Stimulated activated CD4-positive, alpha-beta T cell treated with anti-CD3 and anti-CD28 coated beads, Interleukin-2, amount 100 ng/mL, for 24 hours (primary cell): ENCODE data around the gene OR6S1.
"Not testable (repeated sequence)": the region's sequence is repeated elsewhere in the genome, so short reads cannot be mapped to it uniquely, and the experiment has no call there.

Experiments used
- DNase-seq, 2 donors: peaks; one replicate each; pipeline ENCODE4 v3.0.0-alpha.2; 2020

OR6S1 gene

DNA sequence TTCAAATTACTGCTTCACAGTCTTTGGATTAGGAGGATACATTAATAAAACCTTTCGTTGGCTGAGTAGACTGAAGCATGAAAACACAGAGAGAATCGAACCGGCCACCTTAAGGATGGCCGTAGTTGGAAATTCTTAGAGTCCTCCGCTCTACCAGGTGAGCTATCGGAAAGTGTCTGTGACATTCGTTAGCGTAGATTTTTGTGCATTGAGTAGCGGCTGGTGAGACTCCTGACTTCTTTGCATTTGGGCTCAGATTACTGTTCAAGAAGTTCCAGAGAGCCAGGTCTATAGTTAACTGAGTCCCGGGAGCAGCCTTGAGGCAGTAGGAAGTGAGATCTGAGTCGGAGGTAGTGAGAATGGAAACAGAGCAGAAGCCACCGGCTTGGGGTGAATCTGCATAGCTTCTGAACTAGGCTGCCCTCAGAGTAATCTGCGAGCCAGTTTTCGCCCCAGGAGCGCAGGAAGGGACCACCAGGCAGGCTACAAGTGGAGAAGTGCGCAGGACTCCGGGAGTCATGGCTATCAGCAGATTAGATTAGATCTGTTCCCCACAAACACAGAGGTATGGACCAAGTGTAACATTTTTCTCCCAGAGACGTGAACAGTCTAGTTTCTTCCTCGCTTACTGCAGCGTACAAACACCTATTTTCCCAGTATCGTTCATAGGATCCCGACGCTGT is 11.0 kb downstream of the OR6S1 start:
- DNase-seq: peak; percentile 47 to 61

- no peak for DNase-seq
These were observed 13.2 kb downstream of the OR6S1 start for GRCh38 chr14:20628063-20628854.

DNA sequence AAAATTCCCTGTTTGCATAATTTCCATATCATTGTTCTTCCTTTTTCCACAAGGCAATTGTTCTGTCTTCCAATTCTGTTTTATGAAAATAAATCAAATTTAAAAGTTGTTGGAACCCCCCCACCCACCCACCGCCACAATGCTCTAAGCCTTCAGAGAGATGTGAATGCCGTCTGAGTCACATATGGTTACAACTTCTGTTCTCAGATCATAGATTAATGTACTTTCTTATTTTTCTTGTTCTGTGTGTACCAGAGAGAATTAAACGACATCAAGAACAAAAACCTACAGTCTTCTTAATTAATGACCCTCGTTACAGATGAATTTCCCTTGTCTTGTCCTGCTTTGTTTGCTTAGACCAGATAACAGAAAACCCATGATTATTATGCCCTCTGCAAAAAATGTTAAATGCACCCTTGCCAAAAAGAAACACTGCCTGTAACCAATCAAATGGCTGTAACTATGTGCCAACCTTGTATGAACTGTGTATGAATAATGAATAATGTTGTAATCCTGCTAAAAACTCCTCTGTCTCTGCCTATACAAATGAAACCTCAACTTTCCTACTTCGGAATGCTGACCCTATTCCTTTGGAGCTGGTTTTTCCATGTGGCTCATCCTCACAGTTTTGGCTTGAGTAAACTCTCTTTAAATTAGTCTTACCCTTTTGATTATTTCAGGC is 14.0 kb downstream of the OR6S1 start:
- DNase-seq: no peak

DNA sequence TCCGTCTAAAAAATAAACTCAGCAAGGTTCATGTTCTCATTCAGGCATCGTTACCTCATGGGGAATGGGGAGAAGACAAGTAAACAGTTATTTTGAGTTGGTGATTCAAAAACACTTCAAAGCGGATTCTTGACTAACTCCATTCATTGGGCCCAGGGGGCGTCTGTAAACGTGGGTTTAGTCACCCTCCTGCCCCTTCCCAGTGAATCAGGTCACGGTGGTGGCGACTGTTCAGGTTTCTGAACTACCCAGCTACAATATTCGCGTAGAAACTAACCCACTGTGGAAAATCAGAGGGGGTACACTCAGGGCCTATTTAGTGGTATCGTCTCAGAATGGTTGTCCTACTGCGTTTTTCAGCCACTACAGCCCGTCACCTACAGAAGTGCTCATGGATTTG is 15.2 kb downstream of the OR6S1 start:
- DNase-seq: no peak

DNA sequence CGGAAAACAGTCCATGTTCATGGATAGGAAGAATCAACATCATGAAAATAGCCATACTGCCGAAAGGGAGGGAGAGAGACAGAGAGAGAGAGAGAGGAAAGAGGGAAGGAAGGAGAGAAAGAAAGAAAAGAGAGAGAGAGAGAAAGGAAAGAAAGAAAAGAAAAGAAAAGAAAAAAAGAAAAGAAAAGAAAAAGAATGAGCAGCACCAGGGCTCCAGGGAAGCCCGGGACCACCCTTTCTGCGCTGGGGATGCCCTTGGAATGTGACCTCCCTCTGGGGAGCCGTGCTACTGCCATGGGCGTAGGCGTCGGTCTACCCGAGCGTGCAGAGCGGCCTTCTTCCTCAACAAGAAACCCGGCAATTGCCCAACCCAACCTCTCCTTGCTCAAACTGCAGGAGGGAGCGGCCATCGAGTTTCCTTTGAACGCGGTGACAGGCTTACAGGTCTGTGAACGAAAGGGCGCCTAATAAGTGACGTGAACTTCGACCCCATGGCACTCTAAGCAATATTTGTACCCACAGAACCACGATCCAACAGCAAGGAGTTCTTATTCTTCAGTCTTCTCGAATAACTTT is 16.9 kb downstream of the OR6S1 start:
- peak; percentile 42 to 49 for DNase-seq

DNA sequence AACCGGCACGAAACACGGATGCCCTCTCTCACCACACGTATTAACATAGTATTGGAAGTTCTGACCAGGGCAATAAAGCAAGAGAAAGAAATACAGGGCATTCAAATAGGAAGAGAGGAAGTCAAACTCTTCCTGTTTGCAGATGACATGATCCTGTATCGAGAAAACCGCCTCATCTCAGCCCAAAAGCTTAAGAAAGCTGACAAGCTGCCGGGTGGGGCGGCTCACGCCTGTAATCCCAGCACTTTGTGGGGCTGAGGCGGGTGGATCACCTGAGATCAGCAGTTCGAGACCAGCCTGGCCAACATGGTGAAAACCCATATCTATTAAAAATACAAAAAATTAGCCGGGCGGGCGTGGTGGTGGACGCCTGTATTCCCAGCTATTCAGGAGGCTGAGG is 17.7 kb downstream of the OR6S1 start:
- DNase-seq: peak in 1 of 2 donors; percentile 32

- peak in 1 of 2 donors; percentile 14 for DNase-seq
These were observed 18.6 kb downstream of the OR6S1 start for GRCh38 chr14:20622816-20623291.

- no peak for DNase-seq
These were observed 20.6 kb downstream of the OR6S1 start for GRCh38 chr14:20620798-20621478.

DNA sequence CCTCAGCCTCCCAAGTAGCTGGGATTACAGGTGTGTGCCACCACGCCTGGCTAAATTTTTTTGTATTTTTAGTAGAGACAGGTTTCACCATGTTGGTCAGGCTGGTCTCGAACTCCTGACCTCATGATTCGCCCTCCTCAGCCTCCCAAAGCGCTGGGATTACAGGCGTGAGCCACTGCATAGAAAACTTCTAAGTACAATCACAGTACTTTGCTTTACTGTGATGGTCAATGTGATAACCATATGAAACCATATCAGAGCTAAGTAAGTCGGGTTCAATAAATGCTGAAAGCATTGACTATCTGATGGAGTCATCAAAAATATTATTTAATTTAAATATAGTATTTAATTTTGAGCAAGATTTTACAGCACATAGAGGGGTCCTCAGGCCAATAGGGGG is 21.8 kb downstream of the OR6S1 start:
- not testable (repeated sequence) for DNase-seq

GRCh38 chr14:20618271-20618749 is 23.2 kb downstream of the OR6S1 start:
- DNase-seq: no peak

DNA sequence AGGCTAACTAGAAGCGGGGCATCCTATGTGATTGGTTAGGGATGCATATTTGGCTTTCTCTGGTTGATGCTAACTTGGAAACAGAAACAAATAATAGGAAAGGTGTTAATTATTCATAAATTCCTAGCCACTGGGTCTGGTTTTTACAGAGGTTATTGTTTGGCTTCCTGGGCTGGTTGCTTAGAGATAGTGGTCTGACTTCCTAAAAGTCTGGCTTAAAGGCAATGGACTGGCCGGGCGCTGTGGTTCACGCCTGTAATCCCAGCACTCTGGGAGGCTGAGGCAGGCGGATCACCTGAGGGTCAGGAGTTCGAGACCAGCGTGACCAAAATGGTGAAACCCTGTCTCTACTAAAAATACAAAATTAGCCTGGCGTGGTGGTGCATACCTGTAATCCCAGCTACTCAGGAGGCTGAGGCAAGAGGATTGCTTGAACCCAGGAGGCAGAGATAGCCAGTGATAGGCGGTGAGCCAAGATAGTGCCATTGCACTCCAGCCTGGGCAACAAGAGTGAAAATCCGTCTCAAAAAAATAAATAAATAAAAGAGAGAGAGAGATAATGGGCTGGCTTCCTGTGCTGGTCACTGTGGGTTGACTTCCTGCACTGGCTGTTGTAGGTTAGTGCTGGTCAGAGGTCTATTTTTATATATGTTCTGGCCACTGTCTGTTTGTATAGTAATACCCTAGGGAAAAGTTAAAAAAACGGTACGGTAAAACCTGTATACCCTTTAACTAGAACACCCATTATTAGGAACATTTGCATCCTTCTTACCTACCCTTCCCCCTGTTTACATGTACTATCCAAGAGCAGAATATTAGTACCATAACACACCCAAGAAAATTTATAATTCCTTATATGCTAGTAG is 24.1 kb downstream of the OR6S1 start:
- DNase-seq: no peak

DNA sequence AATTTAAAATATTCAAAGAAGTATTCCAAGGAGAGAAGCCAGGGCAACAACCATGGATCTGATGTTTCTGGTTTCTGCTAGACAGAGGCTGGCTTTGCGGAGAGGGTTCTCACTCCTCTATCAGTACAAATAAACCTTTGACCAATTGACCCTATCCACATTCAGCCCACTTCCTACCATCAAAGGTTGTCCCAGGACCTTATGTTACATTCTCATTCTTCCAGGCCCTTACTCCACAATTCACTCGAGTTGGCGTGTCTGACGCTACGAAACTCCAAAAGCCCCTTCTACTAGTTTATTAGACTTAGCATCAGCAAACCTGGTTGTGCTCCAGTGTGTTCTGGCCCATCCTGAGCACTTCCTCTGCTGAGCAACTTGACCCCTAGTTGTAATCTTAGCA is 25.5 kb downstream of the OR6S1 start:
- no peak for DNase-seq

GRCh38 chr14:20614038-20614840 is 27.3 kb downstream of the OR6S1 start:
- peak in 1 of 2 donors; percentile 28 for DNase-seq

DNA sequence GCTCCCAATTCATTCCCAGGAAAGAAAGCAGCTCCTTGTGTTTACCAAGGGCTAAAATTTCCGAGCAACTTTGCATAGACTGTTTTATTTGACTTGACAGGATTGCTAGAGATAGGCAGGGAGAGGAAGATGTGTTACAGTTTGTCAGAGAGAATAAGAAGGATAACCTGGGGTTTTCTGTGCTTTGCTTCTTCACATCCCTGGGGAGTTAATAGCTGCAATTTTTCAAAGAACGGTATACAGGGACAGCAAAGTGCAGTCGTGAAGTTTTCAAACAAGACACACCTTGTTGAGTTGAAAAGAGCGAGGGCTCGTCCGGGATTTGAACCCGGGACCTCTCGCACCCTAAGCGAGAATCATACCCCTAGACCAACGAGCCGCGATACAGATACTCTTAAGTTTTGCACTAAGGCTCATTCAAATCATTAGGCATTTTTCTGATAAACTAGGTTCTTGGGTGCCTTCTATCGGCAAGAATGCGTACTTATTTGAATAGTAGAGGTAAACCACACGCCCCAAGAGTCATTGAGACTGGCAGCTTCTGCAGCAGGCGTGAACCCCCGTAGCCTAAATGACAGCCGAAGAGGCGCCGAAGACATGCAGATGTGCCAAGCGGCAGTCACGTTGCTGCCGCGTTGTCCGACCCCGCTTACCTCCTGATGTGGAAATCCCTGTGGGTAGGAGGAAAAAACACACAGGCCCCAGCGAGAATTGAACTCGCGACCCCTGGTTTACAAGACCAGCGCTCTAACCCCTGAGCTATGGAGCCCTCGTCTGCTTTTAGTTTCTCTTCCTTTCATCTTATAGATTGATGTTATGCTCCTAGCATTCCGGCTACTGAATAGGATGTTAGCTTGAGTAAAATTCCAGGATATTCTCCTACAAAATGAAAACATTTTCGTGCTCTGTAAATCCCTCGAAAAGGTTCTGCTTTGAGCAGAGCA is 28.1 kb downstream of the OR6S1 start:
- peak; percentile 86 to 88 for DNase-seq

- no peak for DNase-seq
These were observed 29.1 kb downstream of the OR6S1 start for GRCh38 chr14:20612403-20612802.

DNA sequence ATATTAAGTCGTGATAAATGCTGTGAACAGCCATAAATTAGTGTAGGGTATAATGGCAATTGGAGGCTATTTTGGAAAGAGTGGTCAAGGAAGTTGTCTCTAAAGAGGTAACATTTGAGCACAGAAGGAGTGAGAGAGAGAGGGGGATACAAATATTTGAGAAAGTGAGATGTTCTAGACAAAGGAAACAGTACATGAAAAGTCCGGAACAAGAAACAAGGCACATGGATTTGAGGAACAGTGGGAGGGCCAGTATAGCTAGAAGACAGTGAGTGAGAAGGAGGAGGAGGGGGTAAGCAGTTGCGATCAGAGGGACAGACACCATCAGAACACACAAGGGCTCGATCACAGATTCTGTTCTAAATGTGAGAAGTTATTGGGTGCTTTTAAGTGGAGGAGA is 30.2 kb downstream of the OR6S1 start:
- DNase-seq: no peak

- peak; percentile 81 to 90 for DNase-seq
These were observed 31.3 kb downstream of the OR6S1 start for GRCh38 chr14:20610002-20610765.

- DNase-seq: peak; percentile 55 to 68
These were observed 32.1 kb downstream of the OR6S1 start for GRCh38 chr14:20609215-20610001.
